LNCAP (cell line): ENCODE results near the gene CDKN1C.

ENCODE experiments used
- CTCF ChIP-seq: fragments of 450-650 bp; IDR thresholded peaks from 2 replicates; pipeline ENCODE4 v1.5.1; 2017; ENCODE audit warnings: mild to moderate bottlenecking

CDKN1C gene

GRCh38 chr11:2881076-2881980 is 4.2 kb downstream of the CDKN1C start:
- no peak for TF ChIP-seq CTCF

GRCh38 chr11:2880646-2881045 is 4.9 kb downstream of the CDKN1C start:
- TF ChIP-seq CTCF, result no peak

GRCh38 chr11:2878782-2879181 is 6.8 kb downstream of the CDKN1C start:
- TF ChIP-seq CTCF, result no peak

GRCh38 chr11:2877474-2877873 is 8.1 kb downstream of the CDKN1C start:
- no peak for TF ChIP-seq CTCF

- no peak for TF ChIP-seq CTCF
Measured at GRCh38 chr11:2874963-2875362, 10.6 kb downstream of the CDKN1C start.

- no peak for TF ChIP-seq CTCF
Measured at GRCh38 chr11:2870969-2871680, 14.4 kb downstream of the CDKN1C start.

- TF ChIP-seq CTCF, result no peak
Measured at GRCh38 chr11:2870460-2870859, 15.1 kb downstream of the CDKN1C start.
